ENCODE results near the gene TPRX1.

GRCh38 chr19:47766670-47767069 is 37.7 kb downstream of the TPRX1 start:
- TF ChIP-seq, protein P1, sequence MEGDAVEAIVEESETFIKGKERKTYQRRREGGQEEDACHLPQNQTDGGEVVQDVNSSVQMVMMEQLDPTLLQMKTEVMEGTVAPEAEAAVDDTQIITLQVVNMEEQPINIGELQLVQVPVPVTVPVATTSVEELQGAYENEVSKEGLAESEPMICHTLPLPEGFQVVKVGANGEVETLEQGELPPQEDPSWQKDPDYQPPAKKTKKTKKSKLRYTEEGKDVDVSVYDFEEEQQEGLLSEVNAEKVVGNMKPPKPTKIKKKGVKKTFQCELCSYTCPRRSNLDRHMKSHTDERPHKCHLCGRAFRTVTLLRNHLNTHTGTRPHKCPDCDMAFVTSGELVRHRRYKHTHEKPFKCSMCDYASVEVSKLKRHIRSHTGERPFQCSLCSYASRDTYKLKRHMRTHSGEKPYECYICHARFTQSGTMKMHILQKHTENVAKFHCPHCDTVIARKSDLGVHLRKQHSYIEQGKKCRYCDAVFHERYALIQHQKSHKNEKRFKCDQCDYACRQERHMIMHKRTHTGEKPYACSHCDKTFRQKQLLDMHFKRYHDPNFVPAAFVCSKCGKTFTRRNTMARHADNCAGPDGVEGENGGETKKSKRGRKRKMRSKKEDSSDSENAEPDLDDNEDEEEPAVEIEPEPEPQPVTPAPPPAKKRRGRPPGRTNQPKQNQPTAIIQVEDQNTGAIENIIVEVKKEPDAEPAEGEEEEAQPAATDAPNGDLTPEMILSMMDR (conservative IDR thresholded peaks at IDR 0.05), result no peak
- TF ChIP-seq EZH2 (IDR thresholded peaks at IDR 0.05; ENCODE audit: low read depth), result no peak
